ENCODE results near the gene LMO1.

GRCh38 chr11:8283100-8283464, 19.4 kb upstream of the LMO1 start:
- TF ChIP-seq CTCF (conservative IDR thresholded peaks at IDR 0.05) (no peak), ZFX (IDR thresholded peaks at IDR 0.05) (no peak)

Measured in C4-2B (cell line).